ENCODE results near the gene LRRC3.
"Not testable (repeated sequence)": the region's sequence is repeated elsewhere in the genome, so short reads cannot be mapped to it uniquely, and the experiment has no call there.

The LRRC3 gene

GRCh38 chr21:44478124-44478800, 23.0 kb downstream of the LRRC3 start:
- DNase-seq (ENCODE audit: low spot score), result no peak

GRCh38 chr21:44478801-44479167, 23.5 kb downstream of the LRRC3 start:
- no peak for DNase-seq (ENCODE audit: low spot score)

- DNase-seq (ENCODE audit: low spot score), result not testable (repeated sequence)
Observed at GRCh38 chr21:44479556-44480199, 24.4 kb downstream of the LRRC3 start.

GRCh38 chr21:44480200-44481053, 25.1 kb downstream of the LRRC3 start:
- DNase-seq (ENCODE audit: low spot score), result no peak

GRCh38 chr21:44482581-44483287, 27.4 kb downstream of the LRRC3 start:
- DNase-seq (ENCODE audit: low spot score), result no peak

- no peak for DNase-seq (ENCODE audit: low spot score)
Observed at GRCh38 chr21:44483288-44484237, 28.3 kb downstream of the LRRC3 start.

GRCh38 chr21:44484498-44485253, 29.4 kb downstream of the LRRC3 start:
- no peak for DNase-seq (ENCODE audit: low spot score)

GRCh38 chr21:44485254-44485793, 30.0 kb downstream of the LRRC3 start:
- no peak for DNase-seq (ENCODE audit: low spot score)

GRCh38 chr21:44485796-44486195, 30.5 kb downstream of the LRRC3 start:
- no peak for DNase-seq (ENCODE audit: low spot score)

GRCh38 chr21:44486302-44486701, 31.0 kb downstream of the LRRC3 start:
- no peak for DNase-seq (ENCODE audit: low spot score)

GRCh38 chr21:44487831-44488230, 32.5 kb downstream of the LRRC3 start:
- no peak for DNase-seq (ENCODE audit: low spot score)

- no peak for DNase-seq (ENCODE audit: low spot score)
Observed at GRCh38 chr21:44489962-44490361, 34.7 kb downstream of the LRRC3 start.

GRCh38 chr21:44490405-44490804, 35.1 kb downstream of the LRRC3 start:
- DNase-seq (ENCODE audit: low spot score), result no peak

- no peak for DNase-seq (ENCODE audit: low spot score)
Observed at GRCh38 chr21:44490816-44491215, 35.5 kb downstream of the LRRC3 start.

GRCh38 chr21:44492567-44493385, 37.5 kb downstream of the LRRC3 start:
- DNase-seq (ENCODE audit: low spot score), result no peak

- DNase-seq (ENCODE audit: low spot score), result no peak
Observed at GRCh38 chr21:44494418-44494817, 39.1 kb downstream of the LRRC3 start.

- DNase-seq (ENCODE audit: low spot score), result no peak
Observed at GRCh38 chr21:44494956-44495355, 39.6 kb downstream of the LRRC3 start.

GRCh38 chr21:44495611-44496563, 40.6 kb downstream of the LRRC3 start:
- DNase-seq (ENCODE audit: low spot score), result no peak

Measured in hepatic stellate cell (primary cell).